Amygdala (tissue), 56 donors: ENCODE data around the gene KERA.
"Not testable (repeated sequence)": the region's sequence is repeated elsewhere in the genome, so short reads cannot be mapped to it uniquely, and the experiment has no call there.

Source experiments
- DNase-seq, 56 donors: peaks; one replicate each; lab custom pipeline; 2025; lab: John Stamatoyannopoulos, UW

Gene KERA

GRCh38 chr12:91057368-91058165, at the start of gene KERA:
KERA (minus strand) TSS chr12:91058024; CDS start chr12:91056281, 1,743 bp downstream.
- no peak for DNase-seq

DNA sequence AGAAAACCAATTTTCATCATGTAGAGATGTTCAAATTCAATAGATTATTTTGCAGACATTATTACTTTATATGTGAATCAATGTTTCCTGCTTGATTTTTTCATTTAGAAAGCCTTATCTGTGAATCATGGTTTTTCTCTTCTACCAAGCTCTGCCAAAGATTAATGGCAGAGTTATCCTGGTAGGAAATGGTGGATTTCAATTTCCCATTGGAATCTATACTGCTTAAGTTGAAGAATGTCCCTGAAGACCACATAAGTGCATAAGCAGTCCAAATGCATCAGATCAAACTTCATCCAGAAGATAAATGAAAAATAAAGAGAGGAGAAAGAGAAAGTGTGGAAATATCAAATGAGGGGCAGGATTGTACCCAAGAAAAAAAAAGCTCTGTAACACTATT, 48.5 kb upstream of the KERA start:
- DNase-seq = no peak

DNA sequence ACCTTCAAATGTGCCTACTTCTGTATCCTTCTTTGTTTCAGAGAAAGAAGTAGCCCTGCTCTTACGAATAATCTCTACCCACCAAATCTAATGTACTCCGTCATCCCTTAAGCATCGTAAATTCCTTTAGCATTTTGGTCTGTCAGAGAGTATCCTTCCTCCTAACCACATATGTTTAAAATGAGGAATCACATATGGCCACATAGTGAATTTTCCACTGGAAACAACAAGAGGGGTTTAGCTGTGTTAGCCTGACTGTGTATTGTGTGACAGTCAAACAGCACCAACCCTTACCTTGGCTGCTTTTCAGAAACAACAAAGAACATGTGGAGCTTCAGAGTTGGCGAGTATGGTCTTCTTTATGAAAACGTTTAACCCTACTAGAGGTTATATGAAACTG, 48.0 kb upstream of the KERA start:
- DNase-seq = no peak

- no peak for DNase-seq
Observed at GRCh38 chr12:91104812-91105466, 47.1 kb upstream of the KERA start.

GRCh38 chr12:91103624-91104023, 45.8 kb upstream of the KERA start:
- DNase-seq = no peak

GRCh38 chr12:91103101-91103500, 45.3 kb upstream of the KERA start:
- DNase-seq = no peak

DNA sequence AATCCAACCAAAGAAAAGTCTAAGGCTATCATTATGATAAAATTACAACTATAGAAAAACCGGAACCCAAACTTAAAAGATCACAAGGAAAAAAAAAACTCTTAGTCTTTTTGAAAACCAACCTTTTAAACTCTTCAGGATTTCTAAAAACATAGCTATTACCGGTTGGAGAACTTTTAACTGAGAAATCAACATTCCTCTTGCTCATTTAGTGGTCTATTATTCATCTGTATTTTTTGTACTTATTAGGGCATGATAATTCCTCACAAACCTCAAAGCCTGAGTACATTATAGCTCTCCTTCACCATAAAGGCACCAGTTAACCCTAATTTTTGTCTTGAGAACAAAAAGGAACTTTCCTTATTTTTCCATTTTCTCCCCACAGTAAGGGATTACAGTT, 43.1 kb upstream of the KERA start:
- DNase-seq = no peak

DNA sequence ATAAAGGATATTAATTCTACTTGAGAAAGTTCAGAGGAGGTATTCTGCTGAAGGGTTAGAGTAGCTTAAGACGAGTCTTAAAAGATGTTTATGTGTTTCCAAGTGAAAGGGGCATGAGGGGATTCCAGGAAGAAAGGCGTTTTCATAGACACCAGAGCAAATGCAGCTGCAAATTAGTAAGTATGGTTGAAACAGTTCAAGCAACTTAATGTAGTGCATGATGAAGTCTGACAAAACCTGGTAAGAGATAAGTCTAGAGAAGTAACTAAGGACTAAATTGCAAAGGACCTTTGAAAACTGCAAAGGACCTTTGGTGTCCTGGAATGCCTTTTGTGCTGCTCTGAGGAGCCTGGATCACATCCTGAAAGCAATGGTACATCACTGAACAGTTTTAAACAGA, 42.0 kb upstream of the KERA start:
- DNase-seq = no peak

DNA sequence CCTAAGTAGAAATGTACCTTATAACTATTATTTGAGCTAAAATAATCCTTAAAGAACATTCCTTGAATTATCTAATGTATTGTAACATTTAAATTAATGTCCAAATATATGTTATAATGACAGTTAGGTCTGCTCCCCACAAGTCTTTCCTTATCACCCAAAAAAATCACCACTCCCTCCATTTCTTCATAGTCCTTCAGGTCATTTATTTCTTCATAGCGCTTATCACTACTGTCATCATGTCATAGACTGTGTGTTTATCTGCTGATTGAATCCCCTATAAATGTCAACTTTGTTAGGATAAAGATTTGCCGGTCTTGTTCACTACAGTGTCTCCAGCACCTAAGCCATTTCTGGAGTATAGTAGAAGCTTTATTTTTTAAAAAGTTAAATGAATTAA, 41.5 kb upstream of the KERA start:
- no peak for DNase-seq

DNA sequence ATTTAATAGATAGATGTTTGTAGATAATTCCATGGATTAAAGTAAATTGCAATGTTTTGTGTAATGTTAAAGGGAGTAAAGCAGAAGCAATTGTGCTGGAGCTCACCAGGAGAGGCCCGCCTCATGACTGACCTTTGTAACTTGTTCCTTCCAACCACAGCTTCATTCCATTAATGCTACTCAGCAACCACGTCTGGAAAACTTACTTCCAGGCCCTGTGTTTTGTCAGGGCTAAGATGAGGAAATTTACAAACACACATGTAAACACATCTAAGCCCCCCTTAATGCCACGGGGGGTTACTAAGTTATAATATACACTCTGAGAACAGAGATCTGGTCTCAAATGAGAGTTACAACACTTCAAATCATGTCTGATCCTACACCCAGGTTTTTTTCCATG, 41.1 kb upstream of the KERA start:
- DNase-seq = no peak

GRCh38 chr12:91098461-91098860, 40.6 kb upstream of the KERA start:
- no peak for DNase-seq

- no peak for DNase-seq
Observed at GRCh38 chr12:91094957-91095356, 37.1 kb upstream of the KERA start.

DNA sequence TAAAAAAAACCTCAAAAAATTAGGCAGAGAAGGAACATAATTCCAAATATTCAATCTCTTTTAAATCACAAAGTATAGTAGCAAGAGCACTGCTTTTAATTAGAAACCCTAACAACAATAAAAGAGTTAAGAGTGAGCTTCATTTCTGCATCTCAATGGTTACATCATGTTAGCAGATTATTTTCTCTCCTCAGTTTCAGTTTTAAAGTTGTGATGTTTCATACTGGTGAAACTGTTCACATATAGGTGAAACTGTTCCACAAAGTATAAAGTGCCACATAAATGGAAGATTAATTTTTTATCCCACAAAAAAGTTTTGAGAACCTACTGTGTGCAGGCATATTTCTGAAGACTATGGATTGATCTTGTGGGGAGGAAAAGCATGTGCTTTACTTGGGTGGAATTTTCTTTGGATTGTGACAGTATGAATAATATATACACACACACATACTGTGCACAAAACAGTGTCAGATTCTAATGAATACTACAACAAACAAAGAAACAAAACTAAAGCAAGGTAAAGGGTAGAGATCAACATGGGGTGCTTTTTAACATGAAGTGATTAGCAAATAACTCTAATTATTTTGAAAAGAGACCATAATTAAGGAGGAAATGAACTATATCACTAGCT, 36.3 kb upstream of the KERA start:
- no peak for DNase-seq

- no peak for DNase-seq
Observed at GRCh38 chr12:91093341-91093740, 35.5 kb upstream of the KERA start.

GRCh38 chr12:91091916-91092715, 34.3 kb upstream of the KERA start:
- DNase-seq = no peak

DNA sequence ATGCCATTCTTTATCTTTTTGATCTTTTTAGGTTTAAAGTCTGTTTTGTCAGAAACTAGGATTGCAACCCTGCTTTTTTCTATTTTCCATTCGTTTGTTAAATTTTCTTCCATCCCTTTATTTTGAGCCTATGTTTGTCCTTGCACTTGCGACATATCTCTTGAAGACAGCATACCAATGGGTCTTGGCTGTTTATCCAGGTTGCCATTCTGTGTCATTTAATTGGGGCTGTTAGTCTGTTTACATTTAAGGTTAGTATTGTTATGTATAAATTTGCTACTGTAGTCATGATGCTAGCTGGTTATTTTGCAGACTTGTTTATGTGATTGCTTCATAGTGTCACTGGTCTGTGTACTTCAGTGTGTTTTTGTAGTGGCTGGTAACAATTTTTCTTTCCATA, 32.1 kb upstream of the KERA start:
- DNase-seq = not testable (repeated sequence)

GRCh38 chr12:91080041-91080440, 22.2 kb upstream of the KERA start:
- no peak for DNase-seq

DNA sequence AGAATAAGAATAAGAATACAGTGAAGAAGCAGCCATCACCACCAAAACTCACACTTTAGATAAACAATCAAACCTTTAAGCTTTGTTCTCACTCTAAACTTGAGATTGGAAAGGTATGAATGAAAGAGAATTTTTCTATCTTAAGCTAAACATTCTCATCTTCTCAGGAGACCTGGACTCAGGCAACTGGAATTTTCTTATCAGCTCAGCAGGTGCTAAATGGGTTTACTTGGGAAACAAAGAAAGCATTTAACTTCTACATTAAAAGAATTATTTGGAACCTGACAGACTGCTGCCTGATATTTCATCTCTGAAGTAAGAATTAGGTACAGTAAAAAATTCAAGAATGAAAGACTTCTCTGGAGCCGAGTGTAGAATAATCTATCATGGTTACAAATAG, 20.7 kb upstream of the KERA start:
- no peak for DNase-seq

- DNase-seq = no peak
Observed at GRCh38 chr12:91077228-91077954, 19.6 kb upstream of the KERA start.

GRCh38 chr12:91074851-91075250, 17.0 kb upstream of the KERA start:
- DNase-seq = no peak
